ENCODE measurements around the gene RLN3.

GRCh38 chr19:14072535-14073260 lies 44.8 kb downstream of the RLN3 start, which contains the start of gene MISP3:
- TF ChIP-seq CTCF (IDR thresholded peaks at IDR 0.05) (no peak), POLR2A (IDR thresholded peaks at IDR 0.05) (no peak)

All from esophagus squamous epithelium (tissue), 4 donors.